Panc1 (cell line): Measurements from ENCODE around the gene ZBTB18.

ENCODE experiments used
- CTCF ChIP-seq: fragments of 450-650 bp; IDR thresholded peaks from 2 replicates; pipeline ENCODE4 v1.5.1; 2017; ENCODE audit warnings: mild to moderate bottlenecking
- POLR2AphosphoS5 ChIP-seq: IDR thresholded peaks from 2 replicates; pipeline ENCODE4 v1.6.1; 2012; ENCODE audit warnings: mild to moderate bottlenecking, low read depth, low read length, moderate library complexity
- REST ChIP-seq, 2 experiments: IDR thresholded peaks; 2 replicates each; pipeline ENCODE4 v1.6.1; 2011 to 2012; ENCODE audit warnings: low read depth in 2 of 2, control low read depth in 1 of 2, low read length in 1 of 2, mild to moderate bottlenecking in 1 of 2, moderate library complexity in 1 of 2; ENCODE audit not compliant: insufficient read depth in 1 of 2

- TF ChIP-seq CTCF: no peak
- no peak for TF ChIP-seq POLR2AphosphoS5
- TF ChIP-seq REST (IDR thresholded peaks at IDR 0.05; ENCODE audit: insufficient read depth in 1 of 2, low read depth in 2 of 2, low read length in 1 of 2): no peak
Observed at GRCh38 chr1:244022311-244022710, 28.8 kb upstream of the ZBTB18 start.
